A549 (cell line): ENCODE measurements around the gene GPS2. TPM values are rescaled to one million over a fixed set of nuclear protein-coding genes. Genes with fewer than 3 reads are reported as not detected.

Experiments used
- ATAC-seq, 2 experiments: fragments of 200-7000 bp in 1 of 2; fragments of >200 bp in 1 of 2; cut with Nextera tagmentation in 1 of 2; cut with Tn5 transposase in 1 of 2; 3 replicates each; pipeline versions ENCODE4 v1.8.0 to v1.9.1; 2018 to 2020; ENCODE audit warnings: mild to moderate bottlenecking in 1 of 2, moderate library complexity in 1 of 2
- CTCF ChIA-PET: fragments of 300-600 bp; sonication (Branson Sonifier 250); formaldehyde crosslinking; extraction: SDS; loops from one replicate; lab custom pipeline; 2021; ENCODE audit warnings: antibody characterized with exemption, inconsistent platforms; lab: Yijun Ruan, JAX
- POLR2A ChIA-PET: fragments of 350-600 bp; formaldehyde crosslinking; extraction: SDS; loops from one replicate; lab custom pipeline; 2021; ENCODE audit warnings: antibody characterized with exemption, inconsistent platforms; lab: Yijun Ruan, JAX
- DNase-seq, 2 experiments: peaks; one replicate each; pipeline versions ENCODE4 v3.0.0 to v3.0.0-alpha.2; 2011 to 2016; ENCODE audit warnings: low read depth in 1 of 2, low spot score in 1 of 2
- FAIRE-seq: peaks from 2 replicates; lab custom pipeline; 2011; peaks lifted over from hg19 to GRCh38; lab: Jason Lieb, UNC
- H3K27ac ChIP-seq, 2 experiments: fragments of >200 bp; sonication (Bioruptor Twin); formaldehyde crosslinking; 3 replicates each; pipeline ENCODE4 v1.5.1; 2016 to 2017
- H3K4me1 ChIP-seq: fragments of >200 bp; sonication (Bioruptor Twin); formaldehyde crosslinking; 3 replicates; pipeline ENCODE4 v1.6.1; 2016
- H3K4me2 ChIP-seq: fragments of >200 bp; sonication (Bioruptor Twin); formaldehyde crosslinking; 3 replicates; pipeline ENCODE4 v1.6.1; 2016
- H3K4me3 ChIP-seq: fragments of >200 bp; sonication (Bioruptor Twin); formaldehyde crosslinking; 3 replicates; pipeline ENCODE4 v1.5.1; 2016
- H3K9me3 ChIP-seq: fragments of >200 bp; sonication (Bioruptor Twin); formaldehyde crosslinking; 3 replicates; pipeline ENCODE4 v1.6.1; 2016
- BCL3 ChIP-seq: fragments of >200 bp; sonication (Bioruptor Twin); formaldehyde crosslinking; IDR thresholded peaks from 3 replicates; pipeline ENCODE4 v1.6.1; 2016
- CBX2 ChIP-seq: fragments of 200-600 bp; sonication (generic); IDR thresholded peaks from 2 replicates; pipeline ENCODE4 v1.6.1; 2016; ENCODE audit warnings: low read depth, mild to moderate bottlenecking, borderline replicate concordance
- CHD2 ChIP-seq: fragments of 150-350 bp; IDR thresholded peaks from 2 replicates; pipeline ENCODE4 v1.6.1; 2014; ENCODE audit warnings: low read length; ENCODE audit not compliant: partially characterized antibody
- CTCF ChIP-seq: fragments of >200 bp; sonication (Bioruptor Twin); formaldehyde crosslinking; IDR thresholded peaks from 3 replicates; pipeline ENCODE4 v1.5.1; 2016
- EHMT2 ChIP-seq: fragments of 200-600 bp; sonication (generic); IDR thresholded peaks from 2 replicates; pipeline ENCODE4 v1.6.1; 2016; ENCODE audit warnings: antibody characterized with exemption, low read depth, mild to moderate bottlenecking, moderate library complexity
- ELK1 ChIP-seq: fragments of 150-350 bp; IDR thresholded peaks from 2 replicates; pipeline ENCODE4 v1.6.1; 2014; ENCODE audit warnings: low read depth, mild to moderate bottlenecking, low read length
- EP300 ChIP-seq, 2 experiments: fragments of >200 bp; sonication (Bioruptor Twin); formaldehyde crosslinking; IDR thresholded peaks; 2 replicates in 1 of 2; 3 replicates in 1 of 2; pipeline ENCODE4 v1.6.1; 2016 to 2017
- ESRRA ChIP-seq: fragments of 150-350 bp; IDR thresholded peaks from 2 replicates; pipeline ENCODE4 v1.6.1; 2014; ENCODE audit warnings: mild to moderate bottlenecking, low read length, borderline replicate concordance
- FOXS1 ChIP-seq: fragments of 250-450 bp; sonication (Bioruptor Pico); IDR thresholded peaks from 2 replicates; pipeline ENCODE4 v1.5.0; 2020; ENCODE audit warnings: mild to moderate bottlenecking, moderate library complexity
- HDAC2 ChIP-seq: fragments of 200-600 bp; sonication (generic); IDR thresholded peaks from 2 replicates; pipeline ENCODE4 v1.6.1; 2016
- HEYL ChIP-seq: fragments of 250-450 bp; sonication (Bioruptor Pico); IDR thresholded peaks from 2 replicates; pipeline ENCODE4 v1.8.0; 2021; ENCODE audit warnings: mild to moderate bottlenecking, moderate library complexity
- HOXB13 ChIP-seq: fragments of 250-450 bp; sonication (Bioruptor Pico); IDR thresholded peaks from 2 replicates; pipeline ENCODE4 v1.5.0; 2020; ENCODE audit warnings: low read depth, mild to moderate bottlenecking, moderate library complexity
- JUN ChIP-seq, 2 experiments: fragments of >200 bp; sonication (Bioruptor Twin); formaldehyde crosslinking; IDR thresholded peaks; 2 replicates in 1 of 2; 3 replicates in 1 of 2; pipeline ENCODE4 v1.6.1; 2016 to 2017
- KDM5A ChIP-seq: fragments of 200-600 bp; sonication (generic); IDR thresholded peaks from 2 replicates; pipeline ENCODE4 v1.6.1; 2016; ENCODE audit warnings: antibody characterized with exemption, mild to moderate bottlenecking
- MAFK ChIP-seq: fragments of 450-650 bp; IDR thresholded peaks from 2 replicates; pipeline ENCODE4 v1.6.1; 2014; ENCODE audit not compliant: partially characterized antibody
- MAZ ChIP-seq: fragments of 150-350 bp; IDR thresholded peaks from 2 replicates; pipeline ENCODE4 v1.6.1; 2014; ENCODE audit warnings: antibody characterized with exemption, low read depth, low read length, borderline replicate concordance
- NPAS2 ChIP-seq: fragments of 250-450 bp; sonication (Bioruptor Pico); IDR thresholded peaks from 2 replicates; pipeline ENCODE4 v1.8.0; 2022; ENCODE audit warnings: mild to moderate bottlenecking, moderate library complexity, borderline replicate concordance
- NR3C1 ChIP-seq: fragments of >200 bp; sonication (Bioruptor Twin); formaldehyde crosslinking; IDR thresholded peaks from 3 replicates; pipeline ENCODE4 v1.6.1; 2017
- PHF8 ChIP-seq: fragments of 200-600 bp; sonication (generic); IDR thresholded peaks from 2 replicates; pipeline ENCODE4 v1.6.1; 2016; ENCODE audit warnings: low read depth, mild to moderate bottlenecking, antibody characterized with exemption, moderate library complexity, borderline replicate concordance
- POLR2AphosphoS2 ChIP-seq: conservative IDR thresholded peaks from 2 replicates; pipeline ENCODE4 v1.6.1; 2012; ENCODE audit warnings: low read length, improper control_type of control experiment, inconsistent platforms
- RFX5 ChIP-seq: fragments of 450-650 bp; IDR thresholded peaks from 2 replicates; pipeline ENCODE4 v1.7.1; 2014; ENCODE audit warnings: antibody characterized with exemption, mild to moderate bottlenecking, moderate library complexity
- TP53 ChIP-seq: fragments of 250-450 bp; sonication (Bioruptor Pico); IDR thresholded peaks from 2 replicates; pipeline ENCODE4 v1.5.0; 2021; ENCODE audit warnings: mild to moderate bottlenecking, moderate library complexity
- ZC3H11A ChIP-seq: fragments of 450-650 bp; IDR thresholded peaks from 2 replicates; pipeline ENCODE4 v1.6.1; 2014; ENCODE audit warnings: antibody characterized with exemption, mild to moderate bottlenecking
- ZFP36 ChIP-seq: fragments of 450-650 bp; IDR thresholded peaks from 2 replicates; pipeline ENCODE4 v1.6.1; 2014; ENCODE audit warnings: borderline replicate concordance; ENCODE audit not compliant: partially characterized antibody
- WGBS: methylation state at CpG from one replicate; pipeline ENCODE4 v1.1.6; 2017; ENCODE audit errors: missing lambda C conversion rate; 5-methylcytosine and 5-hydroxymethylcytosine counted together
- polyA plus RNA-seq, 4 experiments: library from polyadenylated mRNA; depleted of rRNA in 3 of 4; stranded (reverse); fragments of >200 nt; fragmentation: RNase III in 1 of 4; extraction: RNeasy Plus Mini Kit Qiagen cat#74134 plus additional on column Dnase treatment in 1 of 4; gene quantifications; 2 replicates in 3 of 4; 3 replicates in 1 of 4; pipeline ENCODE4 v1.2.3, GENCODE V29; 2011 to 2017
- TF ChIP-seq, protein P1 (sequence below): IDR thresholded peaks from 2 replicates; pipeline ENCODE4 v1.6.1; 2012; ENCODE audit warnings: low read depth, borderline replicate concordance

GPS2 gene
- polyA plus RNA-seq, 2 of the 4 experiments (the other 2 are of a cell fraction): 61.7 to 158 TPM

DNA sequence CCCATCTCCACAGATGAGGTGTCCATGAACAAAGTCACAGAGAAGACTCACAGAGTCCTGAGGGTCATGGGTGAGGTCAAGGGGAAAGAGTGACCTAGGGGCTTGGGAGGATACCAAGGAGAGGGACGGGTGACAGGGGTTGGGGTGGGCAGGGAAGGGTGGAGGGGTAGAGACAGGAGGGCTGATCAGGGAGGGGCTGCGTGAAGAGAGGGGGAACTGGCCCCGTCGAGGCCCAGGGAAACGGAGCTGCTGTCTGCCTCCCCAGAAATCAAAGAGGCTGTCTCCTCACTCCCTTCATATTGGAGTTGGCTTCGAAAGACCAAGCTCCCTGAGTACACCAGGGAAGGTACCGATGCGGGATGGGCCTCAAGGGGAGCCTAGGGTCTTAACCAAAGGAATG, 40.4 kb upstream of the GPS2 start:
- no peak for FAIRE-seq
- peak overlapping the region; percentile 48; the same call in 1 of the 3 replicates for H3K4me2 ChIP-seq
- peaks cover 40% of the 10 kb centered on the region for H3K4me1 ChIP-seq
- DNase-seq: no peak
- H3K9me3 ChIP-seq: no peaks in the 10 kb centered on the region
- no peak overlapping the region for H3K4me3 ChIP-seq
- CTCF ChIA-PET: interaction anchor here (0.6 to 6.6 kb wide), 69 partner anchors 11 to 333 kb away, joined by 3 to 232 read pairs (median 6); partner anchors contain the start of genes ACAP1, FGF11, GPS2 and MPDU1
- H3K27ac ChIP-seq: 0 out of 6 replicates have a peak overlapping the region, but pooled peaks of 1 of the 2 experiments have one; percentile 2
- no peak for TF ChIP-seq RFX5
- TF ChIP-seq BCL3: no peak
- TF ChIP-seq PHF8: no peak
- no peak for TF ChIP-seq CBX2
- no peak for TF ChIP-seq NR3C1
- no peak for TF ChIP-seq KDM5A
- TF ChIP-seq HOXB13 (CRISPR knock-in tag): no peak
- TF ChIP-seq ZC3H11A: no peak
- no peak for TF ChIP-seq POLR2AphosphoS2
- no peak for TF ChIP-seq CTCF
- TF ChIP-seq ESRRA: no peak
- TF ChIP-seq FOXS1: no peak
- no peak for TF ChIP-seq EP300 (IDR thresholded peaks at IDR 0.05)
- no peak for TF ChIP-seq MAFK
- TF ChIP-seq JUN (IDR thresholded peaks at IDR 0.05): no peak
- TF ChIP-seq, protein P1, sequence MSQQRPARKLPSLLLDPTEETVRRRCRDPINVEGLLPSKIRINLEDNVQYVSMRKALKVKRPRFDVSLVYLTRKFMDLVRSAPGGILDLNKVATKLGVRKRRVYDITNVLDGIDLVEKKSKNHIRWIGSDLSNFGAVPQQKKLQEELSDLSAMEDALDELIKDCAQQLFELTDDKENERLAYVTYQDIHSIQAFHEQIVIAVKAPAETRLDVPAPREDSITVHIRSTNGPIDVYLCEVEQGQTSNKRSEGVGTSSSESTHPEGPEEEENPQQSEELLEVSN: no peak
- TF ChIP-seq, all 56 proteins: peak for 0
- POLR2A ChIA-PET: interaction anchor here (0.6 to 3.9 kb wide), 7 partner anchors 44 to 205 kb away, joined by 3 to 25 read pairs (median 4); partner anchors contain the start of genes TMEM102, TMEM256 and ZBTB4
- no peak for ATAC-seq
- WGBS: 83% methylated on average over 7 of the region's 8 CpGs

DNA sequence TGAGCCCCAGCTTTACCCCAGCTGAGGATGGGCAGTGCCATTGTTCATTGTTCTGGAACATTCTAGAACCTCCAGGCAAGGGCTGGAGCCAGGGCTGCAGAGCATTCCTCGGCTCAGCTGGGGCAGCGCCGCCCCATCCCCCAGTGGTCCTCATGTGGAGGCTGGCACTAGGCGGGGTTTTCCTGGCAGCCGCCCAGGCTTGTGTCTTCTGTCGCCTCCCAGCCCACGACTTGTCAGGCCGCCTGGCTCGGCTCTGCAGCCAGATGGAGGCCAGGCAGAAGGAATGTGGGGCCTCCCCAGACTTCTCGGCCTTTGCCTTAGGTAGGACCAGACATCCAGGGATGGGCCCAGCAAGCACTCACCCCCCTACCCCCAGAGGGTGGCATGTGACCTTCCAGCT, 39.9 kb upstream of the GPS2 start, which contains the start of gene TMEM95:
TMEM95 (plus strand) TSS at position 104 of the 400 bp plus-strand sequence; CDS start at position 153, 49 bp downstream.
- Histone ChIP-seq H3K9me3 (no peaks in the 10 kb centered on the region), H3K4me3 (no peak within 1 kb of the TSS), H3K27ac (0 out of 6 replicates have a peak within 1 kb of the TSS, but pooled peaks of 1 of the 2 experiments have one; percentile 11), H3K4me1 (peaks cover 45% of the 10 kb centered on the region), H3K4me2 (peak within 1 kb of the TSS; percentile 48; the same call in 1 of the 3 replicates)
- FAIRE-seq: no peak
- TF ChIP-seq JUN (IDR thresholded peaks at IDR 0.05) (0 out of 5 replicates have a peak, but pooled peaks of 1 of the 2 experiments have one; percentile 16), EHMT2 (no peak)
- ChIA-PET POLR2A (interaction anchor here (1.2 to 3.9 kb wide), 4 partner anchors 48 to 129 kb away, joined by 3 to 25 read pairs (median 7); partner anchors contain the start of genes POLR2A, TMEM102 and TMEM256), CTCF (interaction anchor here (0.6 to 6.6 kb wide), 46 partner anchors 10 to 309 kb away, joined by 3 to 232 read pairs (median 6); partner anchors contain the start of genes ACAP1, FGF11, GPS2 and MPDU1)
- no peak for DNase-seq
- no peak for ATAC-seq
- WGBS: 77% methylated on average over 8 of the region's 10 CpGs

- Histone ChIP-seq H3K4me3 (no peak overlapping the region), H3K4me1 (peaks cover 52% of the 10 kb centered on the region), H3K9me3 (no peaks in the 10 kb centered on the region), H3K27ac (no peak overlapping the region), H3K4me2 (no peak overlapping the region)
- FAIRE-seq (no peak), ATAC-seq (no peak), DNase-seq (peak in 1 of 2 experiments; percentile 42)
- WGBS: 88% methylated on average over 9 of the region's 9 CpGs
- ChIA-PET POLR2A (interaction anchor here (1.3 to 3.9 kb wide), 3 partner anchors 49 to 130 kb away, joined by 3 to 25 read pairs (median 10); partner anchors contain the start of genes POLR2A and TMEM256), CTCF (interaction anchor here (0.8 to 6.6 kb wide), 20 partner anchors 8 to 308 kb away, joined by 3 to 232 read pairs (median 10); partner anchors contain the start of genes ACAP1, FGF11, PLSCR3 and POLR2A)
- TF ChIP-seq HEYL (no peak), CHD2 (no peak), HDAC2 (no peak), POLR2AphosphoS2 (no peak), ZFP36 (no peak), TP53 (CRISPR knock-in tag) (no peak), ELK1 (no peak), MAZ (no peak), NPAS2 (CRISPR knock-in tag) (no peak), KDM5A (no peak)
Measured at GRCh38 chr17:7354262-7354843, 39.2 kb upstream of the GPS2 start.
